K562 (cell line): ENCODE results near the gene PAQR7. TPM values are rescaled to one million over a fixed set of nuclear protein-coding genes. Genes with fewer than 3 reads are reported as not detected.

Experiments used
- CREM ChIP-seq: IDR thresholded peaks from 2 replicates; pipeline ENCODE4 v1.6.1; 2014; ENCODE audit warnings: antibody characterized with exemption, low read depth
- ETV6 ChIP-seq, 3 experiments: fragments of 150-350 bp in 1 of 3; sonication (generic) in 1 of 3; formaldehyde crosslinking in 1 of 3; IDR thresholded peaks; 2 replicates each; pipeline versions ENCODE4 v1.6.1 to v1.8.0; 2014 to 2022; ENCODE audit warnings: borderline replicate concordance in 2 of 3, low read depth in 2 of 3, antibody characterized with exemption in 1 of 3, low read length in 1 of 3, mild to moderate bottlenecking in 1 of 3, missing genetic modification reagents in 1 of 3
- FOXK2 ChIP-seq, 2 experiments: fragments of 450-650 bp; IDR thresholded peaks in 1 of 2; conservative IDR thresholded peaks in 1 of 2; 2 replicates each; pipeline ENCODE4 v1.6.1; 2016; ENCODE audit warnings: low read depth in 2 of 2, mild to moderate bottlenecking in 1 of 2
- GABPB2 ChIP-seq: fragments of 250-450 bp; sonication (Bioruptor Pico); conservative IDR thresholded peaks from 2 replicates; pipeline ENCODE4 v1.5.1; 2021; ENCODE audit warnings: mild to moderate bottlenecking
- GTF2F1 ChIP-seq: IDR thresholded peaks from 2 replicates; pipeline ENCODE4 v1.6.1; 2011; ENCODE audit warnings: low read depth, low read length, improper control_type of control experiment
- HDGF ChIP-seq: fragments of 450-650 bp; IDR thresholded peaks from 2 replicates; pipeline ENCODE4 v1.6.1; 2016
- HNRNPUL1 ChIP-seq: fragments of 200-400 bp; formaldehyde crosslinking; IDR thresholded peaks from 2 replicates; pipeline ENCODE4 v1.6.1; 2017; ENCODE audit warnings: low read length
- JUN ChIP-seq, 2 experiments: sonication (generic) in 1 of 2; formaldehyde crosslinking in 1 of 2; IDR thresholded peaks; 2 replicates each; pipeline versions ENCODE4 v1.6.1 to v1.8.0; 2012 to 2022; ENCODE audit warnings: borderline replicate concordance in 2 of 2, mild to moderate bottlenecking in 2 of 2, improper control_type of control experiment in 1 of 2, low read depth in 1 of 2, low read length in 1 of 2, missing genetic modification reagents in 1 of 2
- POLR2B ChIP-seq: fragments of 450-650 bp; IDR thresholded peaks from 2 replicates; pipeline ENCODE4 v1.6.1; 2018; ENCODE audit warnings: low read depth; ENCODE audit not compliant: partially characterized antibody
- POU5F1 ChIP-seq: fragments of 150-350 bp; IDR thresholded peaks from 2 replicates; pipeline ENCODE4 v1.6.1; 2014; ENCODE audit warnings: borderline replicate concordance, low read length, low read depth, mild to moderate bottlenecking; ENCODE audit not compliant: partially characterized antibody
- SAP30 ChIP-seq: fragments of 200-600 bp; sonication (generic); IDR thresholded peaks from 2 replicates; pipeline ENCODE4 v1.6.1; 2012; ENCODE audit warnings: borderline replicate concordance, low read depth, mild to moderate bottlenecking, moderate library complexity, low read length, control low read depth, inconsistent platforms; ENCODE audit not compliant: insufficient read depth, poor library complexity, severe bottlenecking
- ZBED1 ChIP-seq: IDR thresholded peaks from 2 replicates; pipeline ENCODE4 v1.6.1; 2014
- ZKSCAN1 ChIP-seq: fragments of 150-350 bp; IDR thresholded peaks from 2 replicates; pipeline ENCODE4 v1.6.1; 2016; ENCODE audit warnings: low read depth, low read length
- ZNF224 ChIP-seq: sonication (generic); formaldehyde crosslinking; IDR thresholded peaks from 2 replicates; pipeline ENCODE4 v1.8.0; 2022; ENCODE audit warnings: mild to moderate bottlenecking, missing genetic modification reagents
- ZNF3 ChIP-seq: fragments of 250-450 bp; sonication (Bioruptor Pico); IDR thresholded peaks from 2 replicates; pipeline ENCODE4 v1.5.0; 2021; ENCODE audit warnings: mild to moderate bottlenecking, moderate library complexity
- ZNF561 ChIP-seq: fragments of 450-650 bp; formaldehyde crosslinking; conservative IDR thresholded peaks from 2 replicates; pipeline ENCODE4 v1.4.0; 2020; ENCODE audit warnings: mild to moderate bottlenecking, moderate library complexity
- polyA plus RNA-seq, 8 experiments: library from polyadenylated mRNA; depleted of rRNA in 4 of 8; stranded (reverse) in 5 of 8; unstranded in 3 of 8; fragments of >200 nt; fragmentation: Nextera tagmentation in 2 of 8; fragmentation: Illumina TruSeq in 1 of 8; extraction: Ambion mirVana in 2 of 8; extraction: Trizol in 1 of 8; gene quantifications; 2 replicates each; pipeline versions ENCODE4 v1.2.1 to v1.2.3, GENCODE V29; 2011 to 2014; ENCODE audit warnings: inconsistent platforms in 1 of 8, missing spikeins in 1 of 8
- total RNA-seq, 7 experiments: library from RNA; depleted of rRNA in 6 of 7; stranded (reverse); fragments of >200 nt in 6 of 7; fragmentation: Illumina TruSeq in 2 of 7; extraction: Trizol in 2 of 7; gene quantifications; 2 replicates each; pipeline versions ENCODE4 v1.2.1 to v1.2.3, GENCODE V29; 2011 to 2021; ENCODE audit warnings: low replicate concordance in 1 of 7
- TF ChIP-seq, protein P1 (sequence below): IDR thresholded peaks from 2 replicates; pipeline ENCODE4 v1.6.1; 2012; ENCODE audit warnings: low read depth, low read length, improper control_type of control experiment, borderline replicate concordance
- TF ChIP-seq, protein P2 (sequence below): fragments of 250-450 bp; sonication (Bioruptor Pico); IDR thresholded peaks from 2 replicates; pipeline ENCODE4 v1.9.0; 2021; ENCODE audit warnings: mild to moderate bottlenecking
- TF ChIP-seq, protein P3 (sequence below), 2 experiments: IDR thresholded peaks in 1 of 2; conservative IDR thresholded peaks in 1 of 2; 2 replicates each; pipeline ENCODE4 v1.6.1; 2016; ENCODE audit warnings: low read depth in 2 of 2, mild to moderate bottlenecking in 1 of 2, missing compliant biosample characterization in 1 of 2, missing genetic modification characterization in 1 of 2, moderate library complexity in 1 of 2

PAQR7 gene
- total and polyA plus RNA-seq, 9 of the 15 experiments (the other 6 are each of a cell fraction or from before 2014, with no cell fraction given) = 1.1 to 5.2 (median 2.6) TPM

DNA sequence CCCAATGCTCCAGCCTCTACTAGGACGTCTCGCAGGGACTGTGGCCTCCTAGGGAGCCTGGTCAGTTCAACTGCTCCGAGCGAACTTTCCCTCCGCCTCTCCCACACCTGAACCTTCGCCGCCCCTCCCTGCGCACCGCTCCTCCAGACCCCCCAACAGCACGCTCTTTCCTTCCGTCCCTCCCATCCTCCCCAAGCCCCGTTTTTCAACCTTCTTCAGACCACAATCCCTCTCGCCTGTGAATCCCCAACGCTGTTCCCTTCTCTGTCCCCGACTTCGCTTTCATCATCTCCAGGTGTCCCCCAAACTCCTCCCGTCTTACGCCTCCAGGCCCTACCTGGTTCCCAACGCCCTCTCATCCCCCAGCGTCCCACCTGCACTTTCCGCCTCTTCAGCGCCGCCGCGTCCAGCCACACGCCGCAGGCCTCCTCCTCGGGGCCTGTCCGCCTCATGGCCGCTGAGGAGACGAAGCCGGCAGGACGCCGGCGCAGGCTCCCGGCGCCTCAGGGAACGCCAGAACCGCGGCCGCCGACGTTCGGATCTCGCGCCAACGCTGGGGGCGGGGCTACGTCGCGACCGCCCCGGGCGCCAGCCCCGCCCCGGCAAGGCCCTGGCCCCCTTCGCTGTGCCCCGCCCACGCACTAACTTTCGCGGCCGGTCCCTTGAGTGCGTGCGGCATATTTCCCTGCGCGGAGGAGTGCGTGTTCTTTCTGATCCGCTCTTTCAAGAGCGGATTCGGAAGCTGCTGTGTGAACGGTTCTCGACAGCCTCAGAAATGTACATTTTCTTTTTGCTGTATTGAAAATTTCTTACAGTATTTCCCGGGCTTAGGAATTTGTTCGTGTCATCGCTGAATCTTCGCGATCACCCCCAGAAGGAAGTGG lies 16.4 kb downstream of the PAQR7 start, which contains the start of gene AUNIP (continued):
- TF ChIP-seq, protein P1, sequence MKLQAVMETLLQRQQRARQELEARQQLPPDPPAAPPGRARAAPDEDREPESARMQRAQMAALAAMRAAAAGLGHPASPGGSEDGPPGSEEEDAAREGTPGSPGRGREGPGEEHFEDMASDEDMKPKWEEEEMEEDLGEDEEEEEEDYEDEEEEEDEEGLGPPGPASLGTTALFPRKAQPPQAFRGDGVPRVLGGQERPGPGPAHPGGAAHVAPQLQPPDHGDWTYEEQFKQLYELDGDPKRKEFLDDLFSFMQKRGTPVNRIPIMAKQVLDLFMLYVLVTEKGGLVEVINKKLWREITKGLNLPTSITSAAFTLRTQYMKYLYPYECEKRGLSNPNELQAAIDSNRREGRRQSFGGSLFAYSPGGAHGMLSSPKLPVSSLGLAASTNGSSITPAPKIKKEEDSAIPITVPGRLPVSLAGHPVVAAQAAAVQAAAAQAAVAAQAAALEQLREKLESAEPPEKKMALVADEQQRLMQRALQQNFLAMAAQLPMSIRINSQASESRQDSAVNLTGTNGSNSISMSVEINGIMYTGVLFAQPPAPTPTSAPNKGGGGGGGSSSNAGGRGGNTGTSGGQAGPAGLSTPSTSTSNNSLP = no peak
- TF ChIP-seq POLR2B (peak; percentile 91), ZNF561 (CRISPR knock-in tag) (0 out of 2 replicates have a peak, but pooled peaks have one; percentile 29), FOXK2 (conservative IDR thresholded peaks at IDR 0.05 in 1 of 2, IDR thresholded peaks at IDR 0.05 in 1 of 2; ENCODE audit: low read depth in 2 of 2) (peak; percentile 23 to 90; a peak in 3 of 4 replicates), SAP30 (peak; percentile 100), CREM (peak; percentile 83), ZBED1 (0 out of 2 replicates have a peak, but pooled peaks have one; percentile 8), GABPB2 (CRISPR knock-in tag) (no peak), GTF2F1 (peak; percentile 79), HDGF (peak; percentile 91), ZNF224 (CRISPR knock-in tag) (no peak), ZNF3 (no peak), ZKSCAN1 (peak; percentile 70; the same call in 1 of the 2 replicates), JUN (IDR thresholded peaks at IDR 0.05; ENCODE audit: borderline replicate concordance, low read depth, low read length) (peak; percentile 54; the same call in 1 of the 2 replicates), JUN (CRISPR knock-in tag; IDR thresholded peaks at IDR 0.05; ENCODE audit: borderline replicate concordance) (peak; percentile 75; the same call in 1 of the 2 replicates), HNRNPUL1 (no peak), POU5F1 (no peak), ETV6 (IDR thresholded peaks at IDR 0.05; ENCODE audit: borderline replicate concordance in 1 of 2, low read depth in 2 of 2, low read length in 1 of 2) (peak in 1 of 2 experiments; percentile 28; a peak in 1 of 4 replicates), ETV6 (CRISPR knock-in tag; IDR thresholded peaks at IDR 0.05; ENCODE audit: borderline replicate concordance) (0 out of 2 replicates have a peak, but pooled peaks have one; percentile 24)
- TF ChIP-seq, protein P2, sequence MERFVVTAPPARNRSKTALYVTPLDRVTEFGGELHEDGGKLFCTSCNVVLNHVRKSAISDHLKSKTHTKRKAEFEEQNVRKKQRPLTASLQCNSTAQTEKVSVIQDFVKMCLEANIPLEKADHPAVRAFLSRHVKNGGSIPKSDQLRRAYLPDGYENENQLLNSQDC (CRISPR knock-in tag) = peak; percentile 31; the same call in 1 of the 2 replicates
- TF ChIP-seq, protein P3, sequence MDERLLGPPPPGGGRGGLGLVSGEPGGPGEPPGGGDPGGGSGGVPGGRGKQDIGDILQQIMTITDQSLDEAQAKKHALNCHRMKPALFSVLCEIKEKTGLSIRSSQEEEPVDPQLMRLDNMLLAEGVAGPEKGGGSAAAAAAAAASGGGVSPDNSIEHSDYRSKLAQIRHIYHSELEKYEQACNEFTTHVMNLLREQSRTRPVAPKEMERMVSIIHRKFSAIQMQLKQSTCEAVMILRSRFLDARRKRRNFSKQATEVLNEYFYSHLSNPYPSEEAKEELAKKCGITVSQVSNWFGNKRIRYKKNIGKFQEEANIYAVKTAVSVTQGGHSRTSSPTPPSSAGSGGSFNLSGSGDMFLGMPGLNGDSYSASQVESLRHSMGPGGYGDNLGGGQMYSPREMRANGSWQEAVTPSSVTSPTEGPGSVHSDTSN (CRISPR knock-in tag; IDR thresholded peaks at IDR 0.05; ENCODE audit: low read depth) = no peak
- TF ChIP-seq, protein P3 (tag; conservative IDR thresholded peaks at IDR 0.05; ENCODE audit: low read depth) = no peak
